NOMO-1 treated with dmso at 0.1 percent for 144 hours (cell line): ENCODE results near the gene CD2AP.
"Not testable (repeated sequence)": the region's sequence is repeated elsewhere in the genome, so short reads cannot be mapped to it uniquely, and the experiment has no call there.

ENCODE experiments used
- DNase-seq: peaks from one replicate; lab custom pipeline; 2025; ENCODE audit not compliant: unreplicated experiment; lab: John Stamatoyannopoulos, UW

The CD2AP gene

DNA sequence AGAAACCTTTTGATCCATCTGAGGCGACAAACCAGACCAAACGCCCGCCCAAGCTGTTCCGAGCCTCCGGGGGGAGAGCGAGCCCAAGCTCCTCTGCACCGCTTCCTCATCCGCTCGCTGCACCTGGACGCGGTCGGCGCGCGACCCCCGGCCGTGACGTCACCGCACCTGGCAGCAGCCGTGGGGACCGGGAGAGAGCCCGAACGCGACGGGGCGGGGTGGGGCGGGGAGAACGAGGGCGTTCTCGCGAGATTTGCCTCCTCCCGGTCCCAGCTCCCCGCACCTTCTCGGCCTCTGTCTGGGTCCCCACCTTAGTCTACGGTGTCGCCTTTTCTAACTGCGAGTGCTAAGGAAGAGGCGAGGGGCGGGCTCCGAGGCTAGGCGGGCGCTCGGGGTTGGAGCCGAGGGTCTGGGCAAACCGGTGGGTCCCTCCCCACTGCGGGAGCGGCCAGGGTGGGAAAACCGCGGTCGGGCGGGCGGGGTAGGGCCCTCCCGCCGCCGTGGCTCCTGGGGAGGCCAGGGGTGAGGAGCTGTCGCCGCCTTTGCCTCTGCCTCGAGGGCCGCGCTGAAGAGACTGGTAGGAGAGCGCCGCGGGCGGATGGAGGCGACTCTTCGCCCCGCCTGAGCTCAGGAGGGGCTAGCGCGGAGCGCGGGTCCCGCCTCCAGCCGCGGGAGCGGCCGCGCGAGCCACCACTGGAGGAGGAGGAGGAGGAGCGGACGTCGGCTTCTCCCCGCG lies at the start of gene CD2AP:
CD2AP (plus strand) TSS at position 293 of the 736 bp plus-strand sequence. CDS start 456 bp downstream, outside the sequence.
- DNase-seq: peak; percentile 73

GRCh38 chr6:47428288-47428687 lies 49.3 kb upstream of the CD2AP start:
- no peak for DNase-seq

DNA sequence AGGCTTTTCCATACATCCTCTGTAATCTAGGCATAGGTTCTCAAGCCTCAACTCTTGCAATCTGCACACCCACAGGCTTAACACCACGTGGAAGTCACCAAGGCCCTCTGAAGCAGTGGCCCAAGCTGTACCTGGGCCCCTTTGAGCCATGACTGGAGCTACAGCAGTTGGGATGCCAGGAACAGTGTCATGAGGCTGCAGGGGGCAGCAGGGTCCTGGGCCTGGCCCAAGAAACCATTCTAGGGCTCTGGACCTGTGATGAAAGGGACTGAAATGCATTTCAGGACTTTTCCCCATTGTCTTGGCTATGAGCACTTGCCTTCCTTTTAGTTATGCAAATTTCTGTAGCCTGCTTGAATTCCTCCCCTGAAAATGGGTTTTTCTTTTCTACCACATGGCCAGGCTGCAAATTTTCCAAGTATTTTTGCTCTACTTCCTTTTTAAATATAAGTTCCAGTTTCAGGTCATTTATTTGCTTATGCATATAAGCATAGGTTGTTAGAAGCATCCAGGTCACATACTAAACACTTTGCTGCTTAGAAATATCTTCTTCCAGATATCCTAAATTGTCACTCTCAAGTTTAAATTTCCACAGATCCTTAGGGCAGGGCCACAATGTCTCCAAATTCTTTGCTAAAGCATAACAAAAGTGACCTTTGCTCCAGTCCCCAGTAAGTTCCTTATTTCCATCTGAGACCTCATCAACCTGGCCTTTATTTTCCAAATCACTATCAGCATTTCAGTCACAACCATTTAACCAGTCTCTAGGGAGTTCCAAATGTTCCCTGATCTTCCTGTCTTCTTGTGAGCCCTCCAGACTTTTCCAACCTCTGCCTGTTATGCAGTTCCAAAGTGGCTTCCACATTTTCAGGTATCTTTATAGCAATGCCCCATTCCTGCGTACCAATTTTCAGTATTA lies 48.6 kb upstream of the CD2AP start:
- no peak for DNase-seq

DNA sequence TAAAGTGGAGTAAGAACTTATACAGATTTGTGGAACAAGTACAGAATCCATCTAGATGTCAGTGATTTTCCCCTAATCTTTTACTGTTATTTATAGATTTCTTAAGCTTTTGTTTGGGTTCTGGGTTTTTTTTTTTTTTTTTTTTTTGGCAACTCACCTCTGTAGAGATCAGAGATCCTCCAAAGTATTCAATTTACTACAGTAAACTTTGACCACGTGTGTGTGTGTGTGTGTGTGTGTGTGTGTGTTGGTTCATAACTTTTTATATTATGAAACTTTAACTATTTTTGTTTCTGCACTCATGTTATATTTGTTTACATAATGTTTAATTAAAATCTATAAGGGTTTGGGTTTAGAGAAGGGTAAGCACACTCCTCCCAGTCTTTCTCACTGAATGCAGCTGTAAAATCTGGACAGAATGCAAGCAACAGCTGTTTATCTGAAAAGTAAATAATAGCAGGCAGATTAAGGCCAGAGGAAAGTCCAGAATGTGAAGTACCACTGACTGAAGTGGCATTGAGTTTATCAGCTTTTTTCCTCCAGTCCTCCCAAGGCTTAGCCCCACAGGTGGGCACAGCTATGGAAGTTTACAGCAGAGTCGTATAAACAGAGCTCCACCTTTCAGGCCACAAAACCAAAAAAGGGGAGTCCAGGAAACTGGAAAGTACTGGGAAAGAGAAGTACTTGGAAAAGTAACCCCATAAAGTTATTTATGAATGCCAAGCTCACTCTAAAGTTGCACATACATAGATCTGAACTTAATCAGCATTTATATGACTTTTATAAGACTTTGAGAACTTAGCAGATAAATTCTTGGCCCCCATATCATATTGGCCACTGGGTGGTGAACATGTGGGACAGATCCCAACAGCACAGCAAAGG lies 43.0 kb upstream of the CD2AP start:
- no peak for DNase-seq

DNA sequence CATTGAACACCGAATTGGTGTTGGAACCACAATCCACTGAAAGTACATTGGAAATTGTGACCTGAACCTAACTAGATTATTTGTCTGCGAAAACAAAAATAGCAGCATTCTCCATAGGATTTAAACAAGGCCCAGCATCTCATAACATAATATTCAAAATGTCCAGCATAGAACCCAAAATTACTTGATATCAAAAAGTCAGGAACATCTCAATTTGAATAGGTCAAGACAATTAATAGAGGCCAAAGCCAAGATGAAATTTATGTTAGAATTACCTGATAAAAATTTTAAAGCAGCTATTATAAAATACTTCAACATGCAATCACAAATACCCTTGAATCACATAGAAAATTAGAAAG lies 42.4 kb upstream of the CD2AP start:
- no peak for DNase-seq

DNA sequence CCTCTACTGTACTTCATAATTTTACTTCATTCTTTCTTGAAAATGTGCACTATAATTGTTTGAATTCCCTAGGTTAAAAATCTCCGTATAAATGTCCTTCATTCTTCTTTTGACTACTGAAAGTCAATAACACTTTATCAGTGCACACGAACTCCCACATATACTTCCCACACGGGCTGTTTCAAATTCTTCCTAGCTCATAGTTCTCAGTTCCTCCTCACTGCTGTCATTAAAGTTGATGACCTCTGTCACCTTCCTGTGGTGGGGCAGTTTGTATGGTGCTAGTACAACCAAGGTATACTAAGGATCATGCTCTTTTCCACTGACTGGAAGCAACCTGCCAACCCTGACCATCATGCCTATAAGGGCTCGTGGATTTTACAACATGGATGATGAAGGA lies 40.0 kb upstream of the CD2AP start:
- peak; percentile 26 for DNase-seq

GRCh38 chr6:47438481-47439347 lies 38.9 kb upstream of the CD2AP start:
- DNase-seq: peak; percentile 44

- DNase-seq: no peak
These were observed 38.3 kb upstream of the CD2AP start for GRCh38 chr6:47439348-47439668.

DNA sequence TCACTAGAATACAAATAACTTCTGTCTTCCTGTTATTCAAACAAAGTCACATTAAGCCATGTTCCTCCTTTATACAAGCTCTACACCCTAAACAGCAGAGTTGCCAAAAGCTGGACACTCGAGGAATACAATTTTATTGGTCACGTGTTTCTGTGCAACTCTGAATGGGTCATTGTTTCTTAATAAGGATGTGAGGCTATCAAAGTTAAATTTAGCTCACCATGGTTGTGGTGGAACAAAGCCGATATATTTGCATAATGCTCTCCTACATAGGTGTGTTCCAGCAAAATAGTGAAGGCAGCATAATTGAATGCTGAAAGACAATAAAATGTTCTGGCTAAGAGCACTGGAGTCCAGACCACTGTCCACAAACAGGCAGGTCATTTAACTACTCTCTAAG lies 36.9 kb upstream of the CD2AP start:
- DNase-seq: no peak

GRCh38 chr6:47444964-47445363 lies 32.6 kb upstream of the CD2AP start:
- DNase-seq: not testable (repeated sequence)

DNA sequence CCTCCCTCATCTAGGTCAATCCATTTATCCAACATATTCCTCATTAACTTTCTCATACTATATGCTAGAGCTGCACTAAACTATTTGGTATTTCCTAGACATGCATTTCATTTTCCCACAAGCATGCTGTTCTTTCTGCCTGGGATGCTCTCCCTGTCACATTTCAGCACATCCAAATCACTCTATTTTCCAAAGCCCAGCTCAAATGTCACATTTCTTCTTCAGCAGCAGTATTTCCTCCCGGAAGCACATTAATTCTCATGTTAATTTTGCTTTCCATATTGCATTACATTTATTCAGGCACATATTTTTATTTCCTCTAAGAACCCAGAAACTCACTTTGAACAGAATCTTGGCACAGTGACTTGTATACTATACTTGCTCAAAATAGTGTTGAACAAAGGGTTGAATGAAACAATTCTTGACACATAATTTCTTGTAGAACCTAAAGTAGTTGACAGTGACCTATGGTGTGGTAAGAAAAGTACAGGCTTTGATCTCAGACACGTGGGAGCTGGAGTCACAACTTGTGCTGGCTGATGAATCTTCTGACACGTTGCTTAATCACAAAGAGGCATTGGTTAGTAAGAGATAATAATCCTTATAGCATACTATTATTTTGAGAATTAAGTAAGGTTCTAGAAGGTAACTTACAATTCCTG lies 30.8 kb upstream of the CD2AP start:
- no peak for DNase-seq

GRCh38 chr6:47447722-47448121 lies 29.9 kb upstream of the CD2AP start:
- no peak for DNase-seq

GRCh38 chr6:47451162-47451561 lies 26.4 kb upstream of the CD2AP start:
- no peak for DNase-seq

GRCh38 chr6:47452899-47453298 lies 24.7 kb upstream of the CD2AP start:
- DNase-seq: no peak

- DNase-seq: no peak
These were observed 24.1 kb upstream of the CD2AP start for GRCh38 chr6:47453372-47453936.

DNA sequence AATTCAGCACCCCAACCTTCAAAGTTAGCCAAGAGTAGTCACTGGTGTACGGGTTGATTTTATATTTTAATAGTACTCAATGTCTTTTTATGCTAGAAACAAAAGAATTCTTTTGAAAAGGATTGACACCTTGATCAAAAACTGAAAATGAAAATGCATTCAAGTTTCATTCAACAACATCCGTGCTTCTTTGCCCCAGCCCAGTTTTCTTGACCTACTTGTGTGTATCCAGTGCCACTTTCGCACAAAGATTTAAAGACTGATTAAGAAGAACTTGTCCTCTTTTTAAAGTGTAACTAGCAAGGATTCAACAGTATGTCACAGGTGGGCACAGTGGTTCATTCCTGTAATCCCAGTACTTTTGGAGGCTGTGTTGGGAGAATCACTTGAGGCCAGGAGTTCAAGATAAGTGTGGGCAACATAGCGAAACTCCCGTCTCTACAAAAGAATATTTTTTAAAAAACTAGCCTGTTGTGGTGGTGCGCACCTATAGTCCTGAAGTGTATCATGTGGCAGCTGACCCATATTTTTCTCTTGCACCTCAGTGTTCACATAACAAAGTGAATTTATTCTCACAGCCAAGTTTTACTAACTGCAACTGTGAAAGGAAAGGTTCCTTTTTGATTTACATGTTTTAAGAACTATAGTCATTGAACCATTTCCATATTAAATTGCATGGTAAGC lies 22.7 kb upstream of the CD2AP start:
- no peak for DNase-seq

DNA sequence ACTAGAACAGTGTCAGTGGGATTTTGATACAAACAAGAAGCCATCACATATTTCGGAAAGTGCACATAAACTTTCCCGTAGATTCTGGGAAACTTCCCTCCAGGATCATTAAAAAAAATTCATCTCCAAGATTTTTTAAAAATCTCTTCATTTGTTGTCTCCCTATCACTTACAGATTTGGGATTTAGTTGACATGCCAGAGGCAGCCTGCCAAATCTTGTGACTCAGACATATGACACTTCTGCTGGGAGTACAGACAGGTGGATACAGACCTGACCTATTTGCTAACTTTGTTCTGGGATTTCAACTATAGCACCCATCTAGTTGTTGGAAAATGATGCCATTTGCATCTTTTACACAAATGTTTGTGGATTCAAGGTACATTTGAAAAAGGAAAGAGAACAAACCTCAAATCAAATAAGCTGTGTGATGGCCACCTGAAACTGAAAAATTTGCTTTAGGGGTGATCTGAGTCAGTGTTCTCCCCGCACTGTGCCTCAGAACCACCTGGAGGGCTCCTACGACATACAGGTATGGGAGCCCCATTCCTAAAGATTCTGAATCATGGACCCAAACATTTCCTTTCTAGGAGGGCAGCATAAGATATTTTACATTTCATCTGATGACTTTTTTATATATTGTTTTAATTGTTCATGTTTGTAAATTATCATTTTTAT lies 21.9 kb upstream of the CD2AP start:
- no peak for DNase-seq

DNA sequence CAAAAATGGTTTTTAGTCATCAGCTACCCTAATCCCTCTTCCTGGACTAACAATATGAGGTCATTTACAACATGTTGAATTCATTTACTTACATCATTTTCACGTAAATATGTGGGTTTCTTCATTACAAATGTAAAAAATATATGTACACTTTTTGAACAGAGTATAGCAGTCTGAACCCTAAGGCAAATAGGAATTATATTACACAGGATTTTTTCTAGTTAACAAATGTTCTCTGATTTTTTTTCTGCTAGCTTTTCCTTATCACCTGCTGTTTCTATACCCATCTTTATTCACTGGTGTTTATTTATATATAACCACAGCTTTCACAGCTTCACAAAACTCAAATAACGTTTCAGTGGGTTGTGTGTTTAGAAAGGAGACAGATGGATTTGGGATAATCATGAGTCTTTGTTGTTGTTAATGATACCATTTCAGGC lies 21.0 kb upstream of the CD2AP start:
- no peak for DNase-seq
